ENCODE measurements around the gene DLG2. TPM values are rescaled to one million over a fixed set of nuclear protein-coding genes. Genes with fewer than 3 reads are reported as not detected.
"Not testable (repeated sequence)": the region's sequence is repeated elsewhere in the genome, so short reads cannot be mapped to it uniquely, and the experiment has no call there.

DLG2 gene
- total and polyA plus RNA-seq, 9 donors: 2.5 to 20.7 (median 12.0) TPM

- no peak for TF ChIP-seq EP300 (IDR thresholded peaks at IDR 0.05)
- no peak for TF ChIP-seq CTCF (IDR thresholded peaks at IDR 0.05)
- no peak for TF ChIP-seq POLR2A (IDR thresholded peaks at IDR 0.05)
- intact Hi-C loops (cut with DNase I): no loop called here
- no peaks in the 10 kb centered on the region for H3K9me3 ChIP-seq
- H3K4me3 ChIP-seq: no peak overlapping the region
- WGBS, 3 donors: 71 to 83% (median 77%) methylated on average over 1 of the region's 1 CpG
- no peak for DNase-seq
- no peaks in the 10 kb centered on the region for H3K36me3 ChIP-seq
- H3K27me3 ChIP-seq: no peaks in the 10 kb centered on the region
- H3K27ac ChIP-seq: no peak overlapping the region
- no peaks in the 10 kb centered on the region for H3K4me1 ChIP-seq (ENCODE audit: insufficient read depth)
Observed at GRCh38 chr11:83600661-83601060, 2026.5 kb downstream of the DLG2 start.

- WGBS, 3 donors: 88 to 92% (median 90%) methylated on average over 3 of the region's 3 CpGs
- intact Hi-C loops (cut with DNase I): no loop called here
- TF ChIP-seq POLR2A (IDR thresholded peaks at IDR 0.05) (no peak), EP300 (IDR thresholded peaks at IDR 0.05) (no peak), CTCF (IDR thresholded peaks at IDR 0.05) (no peak)
- Histone ChIP-seq H3K36me3 (no peaks in the 10 kb centered on the region), H3K27ac (no peak overlapping the region), H3K4me3 (no peak overlapping the region), H3K9me3 (no peaks in the 10 kb centered on the region), H3K4me1 (ENCODE audit: insufficient read depth) (no peaks in the 10 kb centered on the region), H3K27me3 (no peaks in the 10 kb centered on the region)
- no peak for DNase-seq
Observed at GRCh38 chr11:83599066-83599465, 2028.1 kb downstream of the DLG2 start.

- WGBS, 3 donors: 51 to 81% (median 65%) methylated on average over 13 to 14 of the region's 14 CpGs
- H3K27ac ChIP-seq; H3K9me3 ChIP-seq; H3K4me1 ChIP-seq (ENCODE audit: insufficient read depth); DNase-seq; H3K4me3 ChIP-seq; intact Hi-C loops (cut with DNase I); H3K27me3 ChIP-seq; H3K36me3 ChIP-seq: not testable (repeated sequence)
Observed at GRCh38 chr11:83587797-83588196, 2039.3 kb downstream of the DLG2 start.

GRCh38 chr11:83583757-83584366, 2043.3 kb downstream of the DLG2 start:
- 91 to 92% (median 92%) methylated on average over 3 of the region's 3 CpGs for WGBS, 3 donors
- no peaks in the 10 kb centered on the region for H3K9me3 ChIP-seq
- H3K36me3 ChIP-seq: no peaks in the 10 kb centered on the region
- no peak overlapping the region for H3K4me3 ChIP-seq
- H3K27me3 ChIP-seq: no peaks in the 10 kb centered on the region
- TF ChIP-seq CTCF (IDR thresholded peaks at IDR 0.05): no peak
- TF ChIP-seq EP300 (IDR thresholded peaks at IDR 0.05): no peak
- TF ChIP-seq POLR2A (IDR thresholded peaks at IDR 0.05): no peak
- no peak overlapping the region for H3K27ac ChIP-seq
- no peaks in the 10 kb centered on the region for H3K4me1 ChIP-seq (ENCODE audit: insufficient read depth)
- intact Hi-C loops (cut with DNase I): no loop called here
- DNase-seq: no peak

- WGBS, 3 donors: 71 to 73% (median 73%) methylated on average over 2 of the region's 2 CpGs
Observed at GRCh38 chr11:83574519-83574918, 2052.6 kb downstream of the DLG2 start.

More at GRCh38 chr11:83574519-83574918, 2052.6 kb downstream of the DLG2 start:
- Histone ChIP-seq H3K36me3 (no peaks in the 10 kb centered on the region), H3K27ac (no peak overlapping the region), H3K9me3 (no peaks in the 10 kb centered on the region), H3K27me3 (no peaks in the 10 kb centered on the region), H3K4me1 (ENCODE audit: insufficient read depth) (no peaks in the 10 kb centered on the region), H3K4me3 (no peak overlapping the region)
- TF ChIP-seq EP300 (IDR thresholded peaks at IDR 0.05): no peak
- no peak for TF ChIP-seq POLR2A (IDR thresholded peaks at IDR 0.05)
- no peak for TF ChIP-seq CTCF (IDR thresholded peaks at IDR 0.05)
- intact Hi-C loops (cut with DNase I): no loop called here
- no peak for DNase-seq

Data from ovary (tissue), 9 donors.